ENCODE results near the gene EXT2. TPM values are rescaled to one million over a fixed set of nuclear protein-coding genes. Genes with fewer than 3 reads are reported as not detected.
A peak's percentile ranks its signal among the peaks of the same experiment; 100 is the strongest.

Gene EXT2
- polyA plus RNA-seq, 1 of the 3 experiments (the other 2 are of a cell fraction): 92.9 TPM

GRCh38 chr11:44128729-44129128, 33.3 kb downstream of the EXT2 start:
- DNase-seq: no peak
- Histone ChIP-seq H4K20me1 (ENCODE audit: insufficient read depth) (no peaks in the 10 kb centered on the region), H3K4me2 (no peak overlapping the region), H3K27me3 (ENCODE audit: insufficient read depth) (no peaks in the 10 kb centered on the region), H3K4me1 (ENCODE audit: control insufficient read depth in 1 of 2, insufficient read depth in 2 of 2, low read depth in 1 of 2, low read length in 1 of 2) (peaks cover 7 to 9% of the 10 kb centered on the region in 2 experiments; a peak in 2 of 4 replicates), H3K9ac (no peak overlapping the region), H2AFZ (ENCODE audit: low read depth) (no peak overlapping the region), H3K27ac (ENCODE audit: low read depth in 2 of 2, low read length in 1 of 2) (no peak overlapping the region), H3K79me2 (ENCODE audit: insufficient read depth) (no peaks in the 10 kb centered on the region), H3K36me3 (replicated peaks in 1 of 2; ENCODE audit: control insufficient read depth in 1 of 2, insufficient read depth in 2 of 2, low read length in 1 of 2) (peaks cover 32 to 68% of the 10 kb centered on the region in 2 experiments), H3K9me3 (no peaks in the 10 kb centered on the region), H3F3A (replicated peaks; ENCODE audit: insufficient read depth) (no peaks in the 10 kb centered on the region), H3K9me2 (no peaks in the 10 kb centered on the region), H3K4me3 (ENCODE audit: low read depth in 2 of 2, low read length in 1 of 2) (no peak overlapping the region)
- WGBS (ENCODE audit: low lambda C conversion rate): 75% methylated on average over 3 of the region's 3 CpGs
- ChIA-PET CTCF (interaction anchor here (1.5 kb wide), 1 partner anchor 18 kb away, joined by 8 read pairs; no protein-coding TSS in a partner anchor), POLR2A (no interaction called here)
- no peak for TF ChIP-seq MXI1 (IDR thresholded peaks at IDR 0.05; ENCODE audit: low read depth, low read length)
- TF ChIP-seq, protein P1, sequence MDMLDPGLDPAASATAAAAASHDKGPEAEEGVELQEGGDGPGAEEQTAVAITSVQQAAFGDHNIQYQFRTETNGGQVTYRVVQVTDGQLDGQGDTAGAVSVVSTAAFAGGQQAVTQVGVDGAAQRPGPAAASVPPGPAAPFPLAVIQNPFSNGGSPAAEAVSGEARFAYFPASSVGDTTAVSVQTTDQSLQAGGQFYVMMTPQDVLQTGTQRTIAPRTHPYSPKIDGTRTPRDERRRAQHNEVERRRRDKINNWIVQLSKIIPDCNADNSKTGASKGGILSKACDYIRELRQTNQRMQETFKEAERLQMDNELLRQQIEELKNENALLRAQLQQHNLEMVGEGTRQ (IDR thresholded peaks at IDR 0.05; ENCODE audit: borderline replicate concordance, low read depth, low read length): no peak

GRCh38 chr11:44130751-44131150, 35.3 kb downstream of the EXT2 start:
- no peaks in the 10 kb centered on the region for H3K9me3 ChIP-seq
- WGBS (ENCODE audit: low lambda C conversion rate): 74% methylated on average over 6 of the region's 6 CpGs
- H3K27ac ChIP-seq (ENCODE audit: low read depth in 2 of 2, low read length in 1 of 2): no peak overlapping the region
- H2AFZ ChIP-seq (ENCODE audit: low read depth): no peak overlapping the region
- H3K4me3 ChIP-seq (ENCODE audit: low read depth in 2 of 2, low read length in 1 of 2): no peak overlapping the region
- no peak overlapping the region for H3K4me2 ChIP-seq
- no peak for TF ChIP-seq JUND (IDR thresholded peaks at IDR 0.05)
- TF ChIP-seq, protein P2, sequence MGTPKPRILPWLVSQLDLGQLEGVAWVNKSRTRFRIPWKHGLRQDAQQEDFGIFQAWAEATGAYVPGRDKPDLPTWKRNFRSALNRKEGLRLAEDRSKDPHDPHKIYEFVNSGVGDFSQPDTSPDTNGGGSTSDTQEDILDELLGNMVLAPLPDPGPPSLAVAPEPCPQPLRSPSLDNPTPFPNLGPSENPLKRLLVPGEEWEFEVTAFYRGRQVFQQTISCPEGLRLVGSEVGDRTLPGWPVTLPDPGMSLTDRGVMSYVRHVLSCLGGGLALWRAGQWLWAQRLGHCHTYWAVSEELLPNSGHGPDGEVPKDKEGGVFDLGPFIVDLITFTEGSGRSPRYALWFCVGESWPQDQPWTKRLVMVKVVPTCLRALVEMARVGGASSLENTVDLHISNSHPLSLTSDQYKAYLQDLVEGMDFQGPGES (IDR thresholded peaks at IDR 0.05; ENCODE audit: low read depth, low read length): no peak
- TF ChIP-seq, protein P1 (IDR thresholded peaks at IDR 0.05; ENCODE audit: borderline replicate concordance, low read depth, low read length): no peak
- TF ChIP-seq RAD21 (IDR thresholded peaks at IDR 0.05; ENCODE audit: low read length): peak; percentile 35
- TF ChIP-seq, protein P3, sequence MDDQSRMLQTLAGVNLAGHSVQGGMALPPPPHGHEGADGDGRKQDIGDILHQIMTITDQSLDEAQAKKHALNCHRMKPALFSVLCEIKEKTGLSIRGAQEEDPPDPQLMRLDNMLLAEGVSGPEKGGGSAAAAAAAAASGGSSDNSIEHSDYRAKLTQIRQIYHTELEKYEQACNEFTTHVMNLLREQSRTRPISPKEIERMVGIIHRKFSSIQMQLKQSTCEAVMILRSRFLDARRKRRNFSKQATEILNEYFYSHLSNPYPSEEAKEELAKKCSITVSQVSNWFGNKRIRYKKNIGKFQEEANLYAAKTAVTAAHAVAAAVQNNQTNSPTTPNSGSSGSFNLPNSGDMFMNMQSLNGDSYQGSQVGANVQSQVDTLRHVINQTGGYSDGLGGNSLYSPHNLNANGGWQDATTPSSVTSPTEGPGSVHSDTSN (IDR thresholded peaks at IDR 0.05): no peak
- peak; percentile 44; the same call in 1 of the 2 replicates for TF ChIP-seq SMC3 (IDR thresholded peaks at IDR 0.05; ENCODE audit: low read depth, low read length)
- H3K36me3 ChIP-seq (replicated peaks in 1 of 2; ENCODE audit: control insufficient read depth in 1 of 2, insufficient read depth in 2 of 2, low read length in 1 of 2): peaks cover 31 to 64% of the 10 kb centered on the region in 2 experiments
- H3F3A ChIP-seq (replicated peaks; ENCODE audit: insufficient read depth): no peaks in the 10 kb centered on the region
- no peaks in the 10 kb centered on the region for H4K20me1 ChIP-seq (ENCODE audit: insufficient read depth)
- no peaks in the 10 kb centered on the region for H3K9me2 ChIP-seq
- H3K79me2 ChIP-seq (ENCODE audit: insufficient read depth): no peaks in the 10 kb centered on the region
- DNase-seq: peak; percentile 55
- H3K27me3 ChIP-seq (ENCODE audit: insufficient read depth): no peaks in the 10 kb centered on the region
- ChIA-PET POLR2A (no interaction called here), CTCF (interaction anchor here (0.9 to 5.8 kb wide), 9 partner anchors 9 to 407 kb away, joined by 3 to 49 read pairs (median 22); partner anchors contain the start of gene EXT2)
- H3K9ac ChIP-seq: no peak overlapping the region
- H3K4me1 ChIP-seq (ENCODE audit: control insufficient read depth in 1 of 2, insufficient read depth in 2 of 2, low read depth in 1 of 2, low read length in 1 of 2): peaks cover 7 to 9% of the 10 kb centered on the region in 2 experiments; a peak in 2 of 4 replicates
